GM12892 (cell line): ENCODE data around the gene HPS6.

ENCODE experiments used
- DNase-seq: peaks from one replicate; pipeline ENCODE4 v3.0.0; 2011; ENCODE audit not compliant: insufficient read length
- FAIRE-seq: peaks from 2 replicates; lab custom pipeline; 2011; peaks lifted over from hg19 to GRCh38; lab: Jason Lieb, UNC
- POLR2A ChIP-seq: IDR thresholded peaks from 2 replicates; pipeline ENCODE4 v1.6.1; 2011; ENCODE audit warnings: low read depth, low read length, control low read depth
- POLR2AphosphoS5 ChIP-seq: IDR thresholded peaks from 2 replicates; pipeline ENCODE4 v1.6.1; 2011; ENCODE audit warnings: low read depth, low read length, control low read depth
- TAF1 ChIP-seq: IDR thresholded peaks from 2 replicates; pipeline ENCODE4 v1.6.1; 2011; ENCODE audit warnings: low read depth, mild to moderate bottlenecking, control low read depth, low read length, borderline replicate concordance

The HPS6 gene

DNA sequence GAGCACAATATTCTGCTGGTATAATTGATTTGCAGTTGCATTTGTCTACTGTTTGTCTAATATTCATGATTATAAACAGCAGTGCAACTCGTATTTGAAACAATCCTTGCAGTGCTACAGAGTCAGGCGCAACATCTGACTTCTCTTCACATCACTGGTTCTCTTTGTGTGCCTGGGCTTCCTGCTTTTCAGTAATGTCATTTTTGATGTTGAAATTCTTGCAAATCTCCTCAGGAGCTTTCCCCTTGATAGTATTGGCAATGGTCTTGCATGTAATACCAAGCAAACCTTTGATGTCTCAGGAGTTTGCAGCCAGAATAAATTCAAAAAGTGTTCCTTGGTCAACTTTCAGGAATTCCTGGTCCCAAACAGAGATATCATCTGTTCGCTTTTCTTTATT, 20.2 kb downstream of the HPS6 start:
- FAIRE-seq = no peak
- TF ChIP-seq POLR2A (no peak), POLR2AphosphoS5 (no peak), TAF1 (no peak)
- DNase-seq = no peak

DNA sequence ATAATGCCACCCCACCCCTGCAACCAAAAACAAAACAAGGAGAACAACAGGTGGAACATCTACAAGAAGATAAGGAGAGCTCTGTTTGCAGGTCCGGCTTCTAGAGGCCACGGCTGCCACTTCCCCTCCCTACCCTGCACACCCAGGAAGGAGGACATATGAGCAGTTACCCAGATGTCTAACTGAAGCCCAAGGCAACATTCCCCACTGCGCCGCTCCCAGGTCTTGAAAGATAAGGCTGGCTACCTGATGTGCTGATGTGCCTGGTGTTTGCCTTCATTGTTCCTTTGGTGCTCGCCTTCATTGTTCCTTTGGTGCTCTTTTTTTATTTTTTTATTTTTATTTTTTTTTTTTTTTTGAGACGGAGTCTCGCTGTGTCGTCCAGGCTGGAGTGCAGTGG, 21.0 kb downstream of the HPS6 start:
- TF ChIP-seq TAF1 = no peak
- no peak for TF ChIP-seq POLR2A
- TF ChIP-seq POLR2AphosphoS5 = no peak
- no peak for DNase-seq
- no peak for FAIRE-seq

DNA sequence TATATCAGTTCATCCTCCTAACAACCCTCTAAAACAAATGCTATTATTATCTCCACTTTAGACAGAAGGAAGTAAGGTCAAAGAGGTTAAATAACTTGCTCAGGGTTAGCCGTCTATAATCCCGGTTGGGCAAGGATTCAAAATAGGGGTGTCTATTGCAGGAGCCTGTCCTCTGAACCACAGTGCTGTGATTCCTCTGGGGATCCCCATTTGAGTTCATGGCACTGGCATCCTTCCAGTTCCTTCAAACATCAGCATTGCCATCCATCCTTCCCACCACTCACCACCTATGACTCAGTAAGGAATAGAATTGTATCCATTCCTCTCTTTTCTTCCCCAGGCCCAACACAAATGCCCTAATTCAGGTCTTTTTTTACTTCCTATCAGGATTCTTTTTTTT, 25.6 kb downstream of the HPS6 start:
- DNase-seq (no peak), FAIRE-seq (no peak)
- TF ChIP-seq POLR2A (no peak), TAF1 (no peak), POLR2AphosphoS5 (no peak)

DNA sequence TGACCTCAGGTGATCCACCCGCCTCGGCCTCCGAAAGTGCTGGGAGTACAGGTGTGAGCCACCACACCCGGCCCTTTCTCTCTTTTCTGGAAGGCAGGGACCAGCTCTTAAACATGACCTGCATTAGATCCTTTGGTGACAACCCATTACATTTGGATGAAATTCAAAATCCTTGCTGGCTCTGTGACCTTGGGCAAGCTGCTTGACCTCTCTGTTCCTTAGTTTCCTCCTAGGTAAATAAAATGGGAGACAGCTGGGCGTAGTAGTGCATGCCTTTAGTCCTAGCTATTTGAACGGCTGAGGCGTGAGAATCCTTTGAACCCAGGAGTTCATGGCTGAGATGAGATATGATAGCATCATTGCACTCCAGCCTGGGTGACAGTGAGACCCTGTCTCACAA, 31.3 kb downstream of the HPS6 start:
- FAIRE-seq (no peak), DNase-seq (no peak)
- no peak for TF ChIP-seq TAF1
- no peak for TF ChIP-seq POLR2A
- TF ChIP-seq POLR2AphosphoS5 = no peak

DNA sequence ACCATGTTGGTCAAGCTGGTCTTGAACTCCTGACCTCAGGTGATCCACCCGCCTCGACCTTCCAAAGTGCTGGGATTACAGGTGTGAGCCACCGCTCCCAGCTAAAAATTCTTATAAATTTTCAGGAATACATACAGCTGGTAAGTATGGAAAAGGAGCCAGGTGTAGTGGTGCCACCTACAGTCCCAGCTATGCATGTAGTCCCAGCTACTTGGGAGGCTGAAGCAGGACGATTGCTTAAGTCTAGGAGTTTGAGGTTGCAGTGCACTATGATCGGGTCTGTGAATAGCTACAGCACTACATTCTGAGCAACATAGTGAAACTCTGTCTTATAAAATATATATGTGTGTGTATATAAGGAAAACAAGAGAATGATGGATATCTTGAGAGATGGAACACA, 36.0 kb downstream of the HPS6 start:
- DNase-seq (no peak), FAIRE-seq (no peak)

DNA sequence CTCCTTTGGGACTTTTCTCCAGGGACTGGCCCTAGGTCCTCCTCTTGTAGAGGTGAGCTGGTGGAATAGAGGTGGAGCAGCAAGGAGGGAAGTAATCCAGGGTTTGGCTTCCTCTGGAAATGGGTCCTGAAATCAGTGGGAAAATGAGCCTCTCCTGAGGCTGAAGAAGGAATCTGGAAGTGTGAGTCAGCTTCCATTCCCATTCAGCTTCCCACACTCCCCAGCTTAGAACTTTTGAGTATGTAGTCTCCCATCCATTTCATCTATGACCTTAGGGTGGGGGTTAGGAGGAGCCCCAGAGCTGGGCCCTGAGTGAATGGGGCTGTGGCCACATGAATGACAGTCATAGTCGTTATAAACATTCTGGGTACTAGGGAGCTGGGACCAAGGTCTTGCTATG, 37.3 kb downstream of the HPS6 start:
- no peak for TF ChIP-seq POLR2AphosphoS5
- TF ChIP-seq TAF1 = no peak
- TF ChIP-seq POLR2A = no peak
- FAIRE-seq (no peak), DNase-seq (no peak)

More for the DNA sequence above, 36.0 kb downstream of the HPS6 start:
- TF ChIP-seq TAF1 = no peak
- TF ChIP-seq POLR2AphosphoS5 = no peak
- no peak for TF ChIP-seq POLR2A

DNA sequence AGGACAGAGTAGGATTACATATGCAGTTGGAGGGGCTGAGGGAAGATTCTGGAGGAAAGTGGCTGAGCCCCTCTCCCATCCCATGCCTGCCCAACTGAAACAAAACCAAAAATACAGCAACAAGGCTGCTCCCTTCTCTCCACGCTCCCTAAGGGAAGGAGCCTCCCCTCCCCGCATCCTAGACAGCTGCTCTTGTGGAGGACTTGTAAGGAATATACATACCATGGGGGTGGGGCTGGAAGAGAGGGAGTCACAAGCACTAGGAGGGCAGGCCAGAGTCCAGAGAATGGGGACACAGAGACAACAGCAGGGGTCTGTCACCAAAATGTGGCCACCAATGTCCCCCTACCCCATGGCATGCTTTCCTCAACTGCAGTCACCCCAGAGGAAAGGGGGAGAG, 41.8 kb downstream of the HPS6 start:
- no peak for TF ChIP-seq POLR2A
- TF ChIP-seq TAF1 = no peak
- TF ChIP-seq POLR2AphosphoS5 = no peak
- no peak for FAIRE-seq

DNA sequence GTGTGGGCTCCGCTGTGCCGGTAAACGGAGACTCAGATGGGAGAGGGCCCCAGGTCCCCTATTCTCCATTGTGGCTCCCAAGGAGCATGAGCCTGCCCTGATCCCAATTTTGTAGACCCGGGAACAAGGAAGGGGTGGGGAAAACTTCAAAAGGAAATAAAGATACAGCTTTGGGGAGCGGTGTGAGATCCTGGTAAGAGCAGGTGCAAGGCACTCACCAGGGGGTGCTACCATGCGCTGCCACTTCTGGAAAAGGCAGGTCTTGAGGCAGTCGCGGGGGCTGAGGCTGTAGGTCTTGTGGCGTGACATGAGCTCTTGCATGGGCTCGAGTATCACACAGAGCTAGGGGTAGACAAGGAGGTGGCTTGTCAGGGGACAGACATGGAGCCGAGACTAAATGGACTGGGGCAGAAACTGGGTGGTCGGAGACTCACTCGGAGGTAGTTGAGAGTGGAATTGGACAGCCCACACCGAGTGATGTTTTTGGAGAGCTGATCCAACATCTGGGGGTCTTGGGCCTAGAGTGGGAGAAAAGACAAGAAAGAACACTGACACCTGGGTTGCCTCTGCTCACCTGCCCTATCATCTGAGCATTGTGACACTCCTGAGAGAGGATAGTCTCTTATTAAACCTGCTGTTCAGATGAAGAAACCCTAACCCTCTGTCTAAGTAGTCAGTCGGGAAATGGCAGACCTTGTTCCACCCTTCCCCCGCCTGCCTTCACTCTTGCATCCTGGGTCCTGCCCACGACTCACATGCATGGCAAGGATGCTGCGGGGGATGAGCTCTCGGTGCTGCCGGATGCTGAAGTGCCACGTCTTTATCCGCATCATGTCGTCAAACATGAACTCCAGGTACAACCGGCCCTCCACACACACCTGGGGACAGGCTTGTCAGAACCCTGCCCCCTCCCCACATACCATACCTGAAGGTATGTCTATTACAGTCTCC, 44.3 kb downstream of the HPS6 start:
- TF ChIP-seq TAF1 = no peak
- TF ChIP-seq POLR2AphosphoS5 = no peak
- TF ChIP-seq POLR2A = no peak
- DNase-seq (no peak), FAIRE-seq (no peak)

More for the DNA sequence above, 41.8 kb downstream of the HPS6 start:
- DNase-seq = no peak

DNA sequence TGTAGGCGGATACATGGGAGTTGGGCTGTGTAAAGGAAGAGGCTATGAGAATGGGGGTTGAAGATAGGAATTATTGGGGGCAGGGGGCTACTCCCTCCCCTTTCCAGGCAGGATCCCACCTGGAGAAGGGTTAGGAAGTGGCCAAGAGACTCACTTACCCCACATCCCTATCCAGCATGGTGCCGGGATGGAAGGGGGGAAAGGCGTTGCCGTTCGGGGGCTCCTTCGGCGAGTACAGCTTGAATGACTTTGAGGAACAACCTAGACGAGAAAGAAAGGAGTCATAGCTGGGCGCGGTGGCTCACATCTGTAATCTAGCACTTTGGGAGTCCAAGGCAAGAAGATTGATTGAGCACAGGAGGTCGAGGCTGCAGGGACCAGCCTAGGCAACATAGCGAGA, 46.1 kb downstream of the HPS6 start:
- DNase-seq = no peak
- TF ChIP-seq POLR2AphosphoS5 (no peak), TAF1 (no peak), POLR2A (no peak)
- no peak for FAIRE-seq

DNA sequence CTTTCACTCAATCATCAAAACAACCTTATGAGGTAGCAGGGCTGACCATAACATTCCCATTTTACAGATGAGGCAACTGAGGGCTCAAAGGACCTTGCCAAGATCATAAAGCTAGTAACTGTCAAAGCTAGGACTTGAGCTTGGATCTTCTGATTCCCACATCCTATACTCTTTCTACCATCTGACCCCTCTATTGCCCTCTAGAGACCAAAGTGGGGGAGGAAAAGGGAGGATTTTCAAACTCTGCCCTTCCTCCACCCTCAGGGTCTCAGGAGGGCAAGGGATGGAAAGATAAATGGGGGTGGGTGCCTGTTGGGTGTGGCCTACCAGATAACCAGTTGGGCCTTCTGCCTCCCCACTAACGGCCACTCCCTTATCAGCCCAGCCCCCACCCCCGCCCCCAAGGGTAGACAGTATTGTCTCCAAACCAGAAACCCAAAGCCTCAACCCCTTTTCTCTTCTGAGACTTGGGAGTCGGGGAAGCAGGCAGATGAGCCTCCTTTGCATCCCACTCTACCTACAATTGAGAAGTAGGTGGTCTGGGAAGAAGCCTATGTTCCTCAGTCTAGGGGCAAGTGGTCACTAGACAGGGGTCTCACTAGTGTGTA, 47.2 kb downstream of the HPS6 start:
- FAIRE-seq = no peak
- no peak for DNase-seq
- TF ChIP-seq POLR2AphosphoS5 = no peak
- no peak for TF ChIP-seq POLR2A
- TF ChIP-seq TAF1 = no peak

DNA sequence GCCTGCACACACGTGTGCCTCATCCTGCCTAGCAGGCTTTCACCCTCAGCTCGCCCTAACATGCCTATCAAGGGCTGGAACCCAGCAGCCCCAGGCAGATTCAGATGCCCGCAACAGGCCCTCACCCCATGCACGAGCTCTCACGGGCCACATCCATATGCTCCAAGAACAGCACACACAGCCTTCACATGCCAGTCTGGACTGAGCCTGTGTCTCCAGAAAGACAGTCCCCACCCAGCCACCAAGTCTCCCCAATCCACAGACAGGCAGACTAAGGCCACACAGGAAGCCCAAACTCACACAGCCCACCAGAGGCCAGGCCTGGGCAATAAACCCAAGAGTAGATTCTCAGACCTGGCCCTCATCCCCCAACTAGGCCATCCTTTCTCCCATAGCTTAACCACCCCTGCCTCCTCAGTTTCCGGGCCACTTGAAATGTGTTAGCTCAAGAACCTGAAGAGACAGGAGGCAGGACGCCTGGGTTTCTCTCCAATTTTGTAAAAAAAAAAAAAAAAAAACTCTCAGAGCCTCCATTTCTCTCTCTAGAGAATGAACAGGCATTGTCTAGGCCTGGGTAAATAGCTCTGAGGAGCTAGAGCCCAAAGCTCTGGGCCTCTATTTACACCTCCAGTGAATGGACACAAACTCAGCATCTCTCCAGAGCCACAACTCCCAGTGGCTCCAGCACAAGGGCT, 48.3 kb downstream of the HPS6 start:
- FAIRE-seq (no peak), DNase-seq (no peak)
- TF ChIP-seq TAF1 = no peak
- no peak for TF ChIP-seq POLR2AphosphoS5
- no peak for TF ChIP-seq POLR2A
